HEK293T (cell line): ENCODE measurements around the gene STK4.

ENCODE experiments used
- BHLHE40 ChIP-seq: fragments of 450-650 bp; IDR thresholded peaks from 2 replicates; pipeline ENCODE4 v1.6.1; 2016; ENCODE audit warnings: mild to moderate bottlenecking, moderate library complexity, borderline replicate concordance
- FOXK2 ChIP-seq: fragments of 450-650 bp; IDR thresholded peaks from 2 replicates; pipeline ENCODE4 v1.6.1; 2016; ENCODE audit warnings: mild to moderate bottlenecking
- FOXM1 ChIP-seq: fragments of 450-650 bp; IDR thresholded peaks from 2 replicates; pipeline ENCODE4 v1.6.1; 2017; ENCODE audit warnings: mild to moderate bottlenecking, borderline replicate concordance
- TARDBP ChIP-seq: fragments of 450-650 bp; IDR thresholded peaks from 2 replicates; pipeline ENCODE4 v1.6.1; 2016
- ZNF384 ChIP-seq: fragments of 450-650 bp; IDR thresholded peaks from 2 replicates; pipeline ENCODE4 v1.6.1; 2016

- TF ChIP-seq FOXM1 (no peak), TARDBP (no peak), ZNF384 (no peak), FOXK2 (no peak), BHLHE40 (no peak)
Measured at GRCh38 chr20:44946271-44946852, 19.9 kb upstream of the STK4 start.
